NK-92 (cell line): Measurements from ENCODE around the gene DNAI2.

Experiments
- DNase-seq: peaks from one replicate; lab custom pipeline; 2025; ENCODE audit not compliant: unreplicated experiment; lab: John Stamatoyannopoulos, UW

DNAI2 gene

DNA sequence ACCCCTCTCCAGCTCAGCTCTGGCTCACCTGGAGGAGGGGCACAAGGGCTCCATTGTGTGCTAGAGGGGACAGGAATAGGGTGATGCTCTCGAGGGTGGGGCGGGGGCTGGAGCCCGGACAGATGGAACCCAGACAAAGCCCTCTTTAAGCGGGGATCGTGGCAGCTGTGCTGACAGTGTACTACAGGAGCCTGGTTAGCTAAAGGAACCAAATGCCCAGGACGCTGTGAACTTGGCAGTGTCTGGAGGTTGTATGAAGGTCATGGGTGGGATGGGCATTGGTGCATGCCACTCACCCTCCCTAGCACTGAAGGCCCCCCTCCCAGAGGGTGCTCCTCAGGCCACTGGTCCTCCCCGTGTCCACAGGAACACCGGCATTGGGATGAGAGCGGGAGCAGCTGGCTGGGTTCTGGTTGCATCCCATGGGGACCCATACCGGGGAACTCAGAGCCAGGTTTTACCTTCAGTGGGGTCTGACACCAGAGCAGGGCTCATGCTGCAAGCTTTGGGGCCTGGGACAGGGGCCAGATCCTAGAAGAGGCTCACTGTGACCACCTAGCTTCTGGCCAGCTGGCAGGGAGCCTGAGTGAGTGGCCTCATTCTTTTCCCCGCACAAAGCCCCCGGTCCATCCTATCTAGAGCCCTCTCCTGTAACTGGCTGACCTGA, 63.9 kb downstream of the DNAI2 start:
- DNase-seq, result no peak

- DNase-seq, result no peak
Measured at GRCh38 chr17:74339537-74340195, 65.6 kb downstream of the DNAI2 start.

- DNase-seq, result no peak
Measured at GRCh38 chr17:74340470-74341023, 66.5 kb downstream of the DNAI2 start.

DNA sequence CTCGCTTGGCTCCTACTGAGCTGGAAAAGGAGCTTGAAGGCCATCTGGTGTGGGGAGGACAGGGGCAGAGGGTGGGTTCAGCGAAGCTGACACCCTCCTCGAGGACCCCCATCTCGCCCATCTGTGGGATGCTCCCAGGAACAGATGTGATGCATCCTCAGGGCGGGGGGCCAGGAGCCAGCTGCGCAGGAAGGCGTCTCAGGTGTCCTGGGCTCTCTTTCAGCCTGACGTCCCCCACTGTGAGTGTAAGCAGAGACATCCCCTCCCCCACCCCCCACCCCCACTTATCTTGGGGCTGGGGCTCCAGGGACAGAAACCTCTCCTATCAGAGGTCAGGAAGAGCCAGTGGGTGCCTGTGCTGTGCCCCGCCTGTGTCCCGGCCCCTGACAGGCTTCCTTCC, 68.2 kb downstream of the DNAI2 start:
- DNase-seq, result no peak

DNA sequence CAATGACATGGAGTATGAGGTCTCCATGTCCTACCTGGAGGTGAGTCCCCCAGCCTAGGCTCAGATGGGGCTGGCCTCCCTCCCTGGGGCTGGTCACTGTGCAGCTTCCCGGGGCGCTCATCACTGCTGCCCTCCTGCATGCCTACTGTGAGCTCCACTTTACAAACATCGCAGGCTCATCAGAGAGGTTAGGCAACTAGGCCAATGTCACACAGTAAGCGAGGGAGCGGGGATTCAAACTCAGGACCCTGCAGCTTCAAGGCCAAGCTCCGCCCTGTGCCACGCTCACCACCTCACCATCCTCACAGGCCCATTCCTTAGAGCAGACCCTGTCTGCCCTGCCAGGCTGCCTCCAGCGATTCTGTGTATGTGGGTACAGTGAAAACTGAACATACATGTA, 69.1 kb downstream of the DNAI2 start:
- DNase-seq, result no peak

DNA sequence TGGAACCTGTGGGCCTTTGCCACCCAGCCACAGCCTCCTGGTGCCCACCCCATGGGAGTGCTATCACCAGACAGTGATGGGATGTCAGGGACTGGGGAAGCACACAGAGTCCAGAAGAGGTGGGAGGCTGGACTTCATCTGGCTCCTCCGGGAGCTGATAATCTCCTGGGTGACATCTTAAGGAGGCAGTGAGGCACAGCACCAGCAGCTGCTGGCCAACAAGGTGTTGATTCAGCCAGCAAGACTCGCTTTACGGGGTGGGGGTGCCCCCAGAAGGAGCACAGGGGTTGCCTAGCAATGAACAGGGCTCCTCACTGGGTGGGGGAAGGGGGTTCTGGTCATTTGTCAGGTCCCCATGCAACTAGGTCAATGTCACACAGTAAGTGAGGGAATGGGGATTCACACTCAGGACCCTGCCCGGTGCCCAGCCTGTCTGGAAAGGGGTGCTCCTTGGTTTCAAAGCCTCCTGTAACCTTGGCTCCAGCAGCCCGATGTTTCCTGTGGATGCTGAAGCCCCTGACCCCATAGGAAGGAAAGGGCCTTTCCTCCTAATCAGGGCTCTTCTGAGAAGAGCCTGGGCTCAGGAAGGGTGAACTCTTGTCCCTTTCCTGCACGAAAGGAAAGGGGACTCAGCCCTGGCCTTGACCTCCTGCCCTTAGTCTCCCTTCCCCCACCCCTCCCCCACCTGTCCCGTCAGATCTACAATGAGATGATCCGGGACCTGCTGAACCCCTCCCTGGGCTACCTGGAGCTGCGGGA, 69.7 kb downstream of the DNAI2 start:
- DNase-seq, result no peak

- DNase-seq, result no peak
Measured at GRCh38 chr17:74344658-74345057, 70.6 kb downstream of the DNAI2 start.

DNA sequence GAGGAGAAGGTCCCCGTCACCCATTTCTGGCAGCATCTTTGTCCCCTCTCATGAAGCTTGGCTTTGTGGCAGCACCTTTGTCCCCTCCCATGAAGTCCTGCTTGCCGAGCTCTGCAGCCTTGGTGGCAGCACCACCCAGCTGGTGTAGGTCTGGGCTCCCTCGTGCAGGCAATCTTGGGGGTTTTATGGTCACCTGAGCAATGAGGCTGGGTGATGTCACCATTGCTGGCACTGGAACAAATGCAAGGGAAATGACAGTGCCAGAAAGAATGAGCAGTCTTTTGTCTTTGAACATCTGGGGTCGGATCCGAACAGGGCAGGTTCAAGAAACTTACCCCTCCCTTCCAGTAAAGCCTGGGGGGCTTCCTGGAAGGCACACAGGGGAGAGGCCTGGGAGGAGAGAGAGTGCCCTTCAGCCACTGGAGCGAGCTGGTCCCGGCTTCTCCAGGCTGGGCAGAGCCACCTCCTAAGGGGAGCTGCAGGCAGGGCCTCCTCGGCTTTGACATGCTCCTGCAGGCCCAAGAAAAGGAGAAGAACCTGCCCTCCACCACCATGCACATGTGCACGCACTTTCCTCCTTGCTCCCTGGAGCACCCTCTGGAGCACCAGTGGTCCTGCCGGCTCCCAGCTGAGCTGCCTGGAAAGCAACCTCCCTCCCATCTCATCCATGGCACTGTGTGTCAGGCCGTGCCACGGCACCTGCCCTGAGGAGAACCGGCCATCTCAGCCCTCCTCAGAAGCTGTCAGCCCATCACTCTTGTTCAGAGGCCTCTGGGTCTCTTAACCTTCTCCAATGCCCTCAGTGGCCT, 71.6 kb downstream of the DNAI2 start:
- no peak for DNase-seq

DNA sequence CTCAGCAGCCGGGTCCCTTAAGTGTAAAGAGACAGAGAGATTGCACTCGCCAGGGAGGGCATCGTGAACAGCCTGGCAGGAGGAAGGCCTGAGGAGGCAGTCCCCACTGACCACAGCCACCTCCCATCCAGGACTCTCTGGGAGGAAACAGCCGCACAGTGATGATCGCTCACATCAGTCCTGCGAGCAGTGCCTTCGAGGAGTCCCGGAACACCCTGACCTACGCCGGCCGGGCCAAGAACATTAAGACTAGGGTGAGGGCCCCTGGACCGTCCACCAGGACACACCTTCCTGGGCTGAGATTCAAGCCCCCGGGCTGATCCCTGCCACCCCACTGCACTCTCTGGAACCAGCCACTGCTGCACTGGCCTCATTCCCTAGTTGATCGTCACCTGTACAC, 73.6 kb downstream of the DNAI2 start:
- no peak for DNase-seq

DNA sequence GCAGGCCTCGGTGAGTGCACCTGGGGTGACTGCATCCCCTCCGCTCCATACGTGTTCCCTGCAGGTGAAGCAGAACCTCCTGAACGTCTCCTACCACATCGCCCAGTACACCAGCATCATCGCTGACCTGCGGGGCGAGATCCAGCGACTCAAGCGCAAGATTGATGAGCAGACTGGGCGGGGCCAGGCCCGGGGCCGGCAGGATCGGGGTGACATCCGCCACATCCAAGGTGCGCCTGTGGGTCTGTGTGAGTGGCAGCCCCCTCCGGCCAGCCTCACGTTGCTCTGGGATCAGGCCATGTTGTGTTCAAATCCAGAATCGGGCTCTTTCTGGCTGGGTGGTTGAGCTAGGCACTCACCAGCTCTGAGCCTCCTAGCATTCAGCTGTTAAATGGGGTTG, 75.1 kb downstream of the DNAI2 start:
- DNase-seq, result no peak

GRCh38 chr17:74350486-74350885, 76.5 kb downstream of the DNAI2 start:
- DNase-seq, result no peak

DNA sequence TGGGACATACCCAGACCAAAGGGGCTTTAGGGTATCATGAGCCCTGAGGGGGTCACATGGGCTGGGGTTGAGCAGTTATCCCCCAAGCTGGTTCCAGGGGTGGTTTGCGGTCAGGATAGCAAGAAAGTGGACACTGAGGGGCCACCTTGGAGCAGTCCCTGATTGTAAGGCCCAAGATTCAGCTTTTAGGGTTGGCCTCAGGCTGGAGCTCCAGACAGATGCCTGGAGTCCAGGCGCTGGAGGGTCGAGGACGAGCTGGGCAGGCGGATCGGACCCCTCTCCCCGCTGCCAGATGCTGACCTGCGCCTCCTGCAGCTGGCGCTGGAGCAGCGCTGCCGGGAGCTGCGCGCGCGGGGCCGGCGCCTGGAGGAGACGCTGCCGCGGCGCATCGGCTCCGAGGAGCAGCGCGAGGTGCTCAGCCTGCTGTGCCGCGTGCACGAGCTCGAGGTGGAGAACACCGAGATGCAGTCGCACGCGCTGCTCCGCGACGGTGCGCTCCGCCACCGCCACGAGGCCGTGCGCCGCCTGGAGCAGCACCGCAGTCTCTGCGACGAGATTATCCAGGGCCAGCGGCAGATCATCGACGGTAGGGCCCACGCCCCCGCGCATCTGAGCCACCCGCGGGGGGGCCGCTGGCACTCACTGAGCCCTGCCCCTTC, 77.6 kb downstream of the DNAI2 start:
- DNase-seq, result no peak

DNA sequence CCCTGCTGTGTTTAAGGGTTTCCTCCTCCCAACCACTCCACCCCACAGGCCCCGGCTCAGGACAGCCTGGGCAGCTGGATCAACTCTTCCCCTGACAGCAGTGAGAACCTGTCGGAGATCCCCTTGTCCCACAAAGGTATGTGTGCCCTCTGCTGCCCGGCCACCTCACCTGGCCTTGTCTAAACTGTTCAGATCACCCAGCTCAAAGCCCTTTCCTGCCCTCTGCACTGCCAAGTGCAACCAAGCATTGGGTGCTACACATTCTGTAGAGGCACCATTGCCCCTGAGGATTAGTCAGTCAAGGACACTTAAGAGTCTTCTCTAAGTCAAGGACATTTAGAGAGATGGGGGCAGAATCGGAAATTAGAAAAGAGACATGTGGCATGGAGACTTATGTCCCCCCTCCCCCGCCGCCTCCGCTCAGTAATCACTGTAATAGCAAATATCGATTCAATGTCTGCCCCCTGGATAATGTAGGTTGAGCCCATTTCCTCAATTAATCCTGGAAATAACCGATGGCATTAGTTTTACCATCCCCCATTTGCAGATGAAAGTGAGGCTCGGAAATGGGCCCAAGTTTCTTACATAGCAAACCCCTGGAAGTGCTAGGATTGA, 79.5 kb downstream of the DNAI2 start:
- no peak for DNase-seq

DNA sequence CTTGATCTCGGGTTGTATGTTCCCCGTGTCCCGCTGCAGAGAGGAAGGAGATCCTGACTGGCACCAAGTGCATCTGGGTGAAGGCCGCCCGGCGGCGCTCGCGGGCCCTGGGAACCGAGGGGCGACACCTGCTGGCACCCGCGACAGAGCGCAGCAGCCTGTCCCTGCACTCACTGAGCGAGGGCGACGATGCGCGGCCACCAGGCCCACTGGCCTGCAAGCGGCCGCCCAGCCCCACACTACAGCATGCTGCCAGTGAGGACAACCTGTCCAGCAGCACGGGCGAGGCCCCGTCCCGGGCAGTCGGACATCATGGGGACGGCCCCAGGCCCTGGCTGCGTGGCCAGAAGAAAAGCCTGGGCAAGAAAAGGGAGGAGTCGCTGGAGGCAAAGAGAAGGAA, 80.1 kb downstream of the DNAI2 start:
- no peak for DNase-seq

GRCh38 chr17:74354561-74354960, 80.5 kb downstream of the DNAI2 start:
- DNase-seq, result no peak

GRCh38 chr17:74355065-74355464, 81.0 kb downstream of the DNAI2 start:
- no peak for DNase-seq

DNA sequence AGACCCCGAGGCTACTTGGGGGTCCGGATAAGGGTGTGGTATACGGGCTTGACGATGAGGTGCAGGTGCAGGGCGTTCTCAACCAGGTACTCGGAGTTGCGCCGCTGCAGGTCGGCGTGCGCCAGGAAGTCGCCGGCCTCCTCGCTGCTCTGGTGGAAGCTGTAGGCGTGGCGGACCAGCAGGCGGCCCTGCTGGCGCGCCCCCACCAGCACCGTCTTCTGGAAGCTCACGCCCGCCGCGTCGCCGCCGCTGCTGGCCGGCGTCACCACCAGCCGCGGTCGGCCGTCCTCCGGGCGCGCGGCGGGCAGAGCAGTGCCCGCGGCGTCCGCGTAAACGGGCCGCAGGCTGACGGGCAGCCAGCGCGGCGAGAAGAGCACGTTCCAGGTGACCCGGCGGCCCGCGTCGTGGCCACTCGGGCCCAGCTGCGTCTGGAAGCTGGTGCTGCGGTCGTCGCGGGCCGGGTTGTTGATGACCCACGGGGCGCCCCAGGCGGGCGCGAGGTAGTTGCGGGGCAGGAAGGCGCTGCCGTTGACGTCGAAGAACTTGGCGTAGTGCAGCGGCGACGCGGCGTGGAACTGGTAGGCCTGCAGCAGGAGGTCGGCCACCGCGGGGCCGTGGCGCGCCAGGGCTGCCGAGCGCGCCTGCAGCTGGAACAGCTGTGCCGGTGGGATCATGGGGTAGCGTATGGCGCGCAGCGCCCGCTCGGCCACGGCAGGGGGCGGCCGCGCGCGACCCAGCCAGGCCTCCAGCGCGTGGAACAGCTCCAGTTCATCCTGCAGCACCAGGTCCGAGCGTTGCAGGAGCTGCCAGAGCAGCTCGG, 82.8 kb downstream of the DNAI2 start:
- no peak for DNase-seq

DNA sequence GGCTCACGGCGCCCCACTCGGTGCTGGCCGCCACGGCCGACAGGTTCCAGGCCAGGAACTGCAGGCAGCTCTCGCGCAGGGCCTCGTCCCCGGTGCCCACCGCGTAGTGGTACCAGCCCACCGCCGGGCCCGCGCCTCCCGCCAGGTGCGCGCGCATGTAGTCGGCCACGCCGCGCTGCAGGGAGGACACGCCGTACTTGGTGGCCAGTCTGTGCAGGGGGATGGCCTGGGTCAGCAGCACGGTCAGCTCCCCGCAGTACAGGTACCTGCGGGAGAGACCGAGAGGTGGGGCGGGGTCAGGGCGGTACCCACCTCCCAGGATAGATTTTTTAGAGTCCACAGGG, 83.4 kb downstream of the DNAI2 start:
- no peak for DNase-seq

- DNase-seq, result no peak
Measured at GRCh38 chr17:74358697-74359096, 84.7 kb downstream of the DNAI2 start.
